SKM-1 (cell line): ENCODE measurements around the gene GNAI2.
"Not testable (repeated sequence)": the region's sequence is repeated elsewhere in the genome, so short reads cannot be mapped to it uniquely, and the experiment has no call there.

Experiments
- DNase-seq: peaks from one replicate; lab custom pipeline; 2025; ENCODE audit not compliant: unreplicated experiment; lab: John Stamatoyannopoulos, UW

GNAI2 gene

DNA sequence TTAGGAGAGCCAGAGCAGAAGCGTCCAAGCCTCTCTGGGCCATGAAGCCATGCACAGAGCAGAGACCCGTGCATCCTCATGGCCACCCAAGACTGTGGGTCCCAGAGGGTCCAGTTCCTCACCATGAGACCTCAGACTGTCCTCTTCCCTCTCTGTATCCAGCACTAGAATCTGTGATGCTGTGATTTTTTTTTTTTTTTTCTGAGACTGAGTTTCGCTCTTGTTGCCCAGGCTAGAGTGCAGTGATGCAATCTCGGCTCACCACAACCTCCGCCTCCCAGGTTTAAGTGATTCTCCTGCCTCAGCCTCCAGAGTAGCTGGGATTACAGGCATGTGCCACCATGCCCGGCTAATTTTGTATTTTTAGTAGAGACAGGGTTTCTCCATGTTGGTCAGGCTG lies 8.8 kb downstream of the GNAI2 start:
- DNase-seq, result not testable (repeated sequence)

- DNase-seq, result no peak
Observed at GRCh38 chr3:50245251-50245745, 9.3 kb downstream of the GNAI2 start.

GRCh38 chr3:50245831-50246516 lies 10.0 kb downstream of the GNAI2 start:
- peak; percentile 75 for DNase-seq

DNA sequence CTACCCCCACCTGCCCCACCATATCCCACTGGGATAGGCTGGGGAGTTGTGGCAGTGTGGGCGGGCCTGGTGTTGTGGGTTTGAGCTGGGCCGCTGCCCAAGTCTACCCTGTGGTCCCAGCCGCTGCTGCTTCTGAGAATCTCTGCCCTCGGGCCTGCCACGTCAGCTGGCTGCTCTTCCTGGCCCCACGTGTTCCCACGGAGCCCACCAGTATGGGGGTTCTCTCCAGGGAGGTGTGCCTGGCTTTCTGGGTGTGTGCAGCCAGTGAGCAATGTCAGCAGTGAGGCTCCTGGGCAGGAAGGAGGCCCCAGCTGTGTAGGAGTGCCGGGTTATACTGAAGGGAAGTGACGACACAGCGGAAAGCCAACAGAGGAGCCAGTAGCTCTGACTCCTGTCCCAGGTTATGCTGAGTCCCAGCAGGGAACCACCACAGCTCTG lies 10.5 kb downstream of the GNAI2 start:
- DNase-seq, result peak; percentile 61

DNA sequence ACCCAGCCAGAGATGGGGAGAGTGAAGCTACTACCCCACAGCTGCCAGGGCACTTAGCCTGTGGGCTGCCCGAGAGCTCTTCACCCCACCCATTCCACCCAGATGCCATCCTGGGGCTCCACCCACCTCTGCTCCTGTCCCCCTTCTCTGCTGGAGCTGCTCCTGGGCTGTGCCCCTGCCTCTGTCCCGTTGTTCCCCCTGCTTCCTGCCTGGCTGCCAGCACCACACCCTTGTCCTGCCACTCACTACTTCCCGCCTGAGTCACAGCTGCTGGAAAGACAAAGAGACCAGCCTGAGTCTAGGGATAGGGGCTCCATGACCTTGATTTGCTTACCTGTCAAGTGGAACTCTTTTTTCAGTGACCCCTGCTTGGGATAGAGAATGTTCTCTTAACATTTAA lies 12.4 kb downstream of the GNAI2 start:
- no peak for DNase-seq

- no peak for DNase-seq
Observed at GRCh38 chr3:50249457-50249856, 13.5 kb downstream of the GNAI2 start.

- no peak for DNase-seq
Observed at GRCh38 chr3:50250514-50250913, 14.5 kb downstream of the GNAI2 start.

- no peak for DNase-seq
Observed at GRCh38 chr3:50251220-50251619, 15.2 kb downstream of the GNAI2 start.

GRCh38 chr3:50254577-50255250 lies 18.7 kb downstream of the GNAI2 start:
- DNase-seq, result peak; percentile 34

- DNase-seq, result no peak
Observed at GRCh38 chr3:50255251-50255615, 19.2 kb downstream of the GNAI2 start.

GRCh38 chr3:50256978-50257890 lies 21.2 kb downstream of the GNAI2 start:
- no peak for DNase-seq

DNA sequence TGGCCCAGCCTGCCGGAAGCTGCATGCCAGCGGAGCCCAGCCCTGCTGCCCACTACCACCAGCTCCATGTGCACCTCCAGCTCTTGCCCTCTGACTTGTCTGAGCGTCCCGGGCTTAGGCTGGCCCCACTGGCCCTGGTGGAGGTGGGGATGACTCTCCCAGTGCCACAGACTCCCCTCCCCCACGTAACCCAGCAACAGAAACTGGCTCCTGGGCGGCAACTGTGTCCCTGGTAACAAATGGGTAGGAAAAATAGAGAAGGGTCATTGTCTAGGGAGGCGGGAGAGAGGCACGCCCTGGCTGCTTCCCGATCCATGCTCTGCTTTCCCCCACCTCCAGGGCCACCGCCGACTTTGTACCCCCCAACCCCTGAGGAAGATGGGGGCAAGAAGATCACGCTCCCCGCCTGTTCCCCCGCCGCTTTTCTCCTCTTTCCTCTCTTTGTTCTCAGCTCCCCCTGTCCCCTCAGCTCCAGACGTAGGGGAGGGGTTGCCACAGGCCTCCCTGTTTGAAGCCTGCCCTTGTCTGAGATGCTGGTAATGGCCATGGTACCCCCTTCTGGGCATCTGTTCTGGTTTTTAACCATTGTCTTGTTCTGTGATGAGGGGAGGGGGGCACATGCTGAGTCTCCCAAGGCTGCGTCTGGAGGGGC lies 22.2 kb downstream of the GNAI2 start:
- no peak for DNase-seq

GRCh38 chr3:50258979-50259378 lies 23.0 kb downstream of the GNAI2 start:
- DNase-seq, result no peak

- DNase-seq, result no peak
Observed at GRCh38 chr3:50259432-50260026, 23.5 kb downstream of the GNAI2 start.

DNA sequence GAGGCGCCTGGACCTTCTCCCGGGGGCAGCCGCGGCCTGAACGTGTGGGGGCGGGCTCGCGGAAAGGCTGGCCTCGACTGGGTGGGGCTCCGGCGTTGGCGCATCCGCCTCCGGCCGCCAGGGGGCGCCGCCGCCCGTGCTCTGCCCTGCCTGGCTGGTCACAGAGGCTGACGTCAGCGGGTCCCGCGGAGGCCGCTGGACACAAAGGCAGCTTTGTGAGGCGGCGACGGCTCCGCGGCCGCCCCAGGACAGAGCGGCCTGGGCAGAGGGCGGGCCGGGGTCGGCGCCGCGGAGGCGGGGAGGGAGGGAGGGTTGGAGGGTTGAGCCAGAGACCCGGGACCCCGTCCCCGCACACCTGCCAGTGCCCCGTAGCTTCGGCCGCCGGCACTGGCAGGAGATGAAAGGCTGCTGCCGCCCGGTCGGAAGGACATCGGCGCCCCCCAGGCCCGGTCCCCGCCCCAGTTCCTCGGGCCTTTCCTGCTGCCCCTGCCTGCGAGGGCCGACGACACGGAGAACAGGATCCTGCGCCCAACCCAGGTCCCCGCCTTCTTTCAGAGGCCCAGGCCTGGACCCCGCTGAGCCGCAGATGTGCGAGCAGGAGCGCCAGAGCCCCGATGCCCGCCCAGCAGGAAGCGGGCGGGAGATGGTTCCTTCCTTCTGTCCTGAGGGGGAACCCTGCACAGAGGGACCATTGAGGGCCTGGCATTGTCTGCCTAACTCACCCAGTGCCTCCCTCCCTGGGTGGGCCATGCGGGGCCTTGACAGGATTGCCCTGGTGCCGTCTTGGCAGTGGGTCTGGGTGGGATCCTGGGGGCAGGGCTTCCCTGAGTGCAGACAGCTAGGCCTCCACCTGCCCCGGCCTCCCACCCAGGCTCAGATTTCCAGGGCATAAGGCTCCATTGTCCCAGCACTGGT lies 24.3 kb downstream of the GNAI2 start:
- DNase-seq, result peak; percentile 80

GRCh38 chr3:50260942-50261441 lies 25.0 kb downstream of the GNAI2 start:
- no peak for DNase-seq

DNA sequence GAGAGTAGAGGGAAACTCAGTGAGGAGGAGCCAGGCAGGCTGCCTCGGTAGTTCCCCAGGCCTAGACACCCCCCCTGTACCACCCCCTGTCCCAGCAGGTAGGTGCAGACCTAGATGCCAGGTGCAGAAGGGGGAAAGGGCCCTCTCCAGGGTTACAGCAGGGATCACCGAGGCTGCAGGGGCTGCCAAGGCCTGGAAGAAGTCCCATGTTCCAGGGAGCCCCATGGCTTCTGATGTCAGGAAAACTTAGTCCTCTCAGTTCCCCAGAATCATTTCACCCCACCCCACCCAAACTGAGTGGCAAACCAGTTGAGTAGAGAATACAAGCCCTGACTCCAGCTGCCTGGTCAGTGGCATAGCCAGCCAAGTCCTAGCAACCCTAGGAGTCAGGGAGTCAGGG lies 25.5 kb downstream of the GNAI2 start:
- no peak for DNase-seq

GRCh38 chr3:50262200-50262599 lies 26.2 kb downstream of the GNAI2 start:
- not testable (repeated sequence) for DNase-seq

GRCh38 chr3:50262778-50263177 lies 26.8 kb downstream of the GNAI2 start:
- no peak for DNase-seq
